CD4-positive, alpha-beta T cell treated with Interleukin-6 for 4 hours (primary cell): Measurements from ENCODE around the gene ANKLE2.
"Not testable (repeated sequence)": the region's sequence is repeated elsewhere in the genome, so short reads cannot be mapped to it uniquely, and the experiment has no call there.

ENCODE experiments used
- DNase-seq: peaks from one replicate; pipeline ENCODE4 v3.0.0-alpha.2; 2020; ENCODE audit warnings: mixed read lengths

ANKLE2 gene

DNA sequence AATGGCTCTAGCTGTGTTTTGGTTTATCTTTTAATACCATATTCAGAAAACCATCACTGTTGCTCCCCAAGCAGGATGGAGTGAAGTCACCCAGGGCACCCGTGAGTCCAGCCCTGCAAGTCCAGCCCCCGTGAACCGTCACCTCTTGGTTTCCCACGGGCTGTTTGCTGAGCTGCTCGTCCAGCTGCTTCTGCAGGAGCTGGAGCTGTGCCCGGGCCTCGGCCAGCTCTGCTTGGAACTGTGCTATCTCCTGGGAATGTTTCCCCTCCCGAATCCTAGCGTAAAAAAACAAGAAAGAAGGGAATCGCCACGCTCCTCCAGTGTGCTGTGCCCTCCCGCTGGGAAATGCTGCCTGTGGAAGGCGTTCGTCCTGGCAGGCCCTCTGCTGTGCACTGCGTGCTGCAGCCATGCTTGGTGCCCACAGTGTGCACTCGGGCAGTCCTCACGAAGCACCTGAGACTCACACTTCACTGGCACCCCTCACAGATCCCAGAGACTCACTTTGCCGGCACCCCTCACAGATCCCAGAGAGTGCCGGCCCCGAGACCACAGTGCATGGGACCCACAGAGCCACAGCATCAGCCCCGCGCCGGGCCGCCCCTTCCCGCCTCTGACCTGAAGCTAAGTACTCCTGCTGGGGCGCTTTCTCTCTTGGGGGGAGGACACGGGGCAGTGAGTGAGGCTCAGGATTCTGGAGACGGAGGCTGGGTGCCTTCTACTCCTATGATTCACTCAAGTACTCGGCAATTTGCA, 15.4 kb upstream of the ANKLE2 start:
- DNase-seq: no peak

DNA sequence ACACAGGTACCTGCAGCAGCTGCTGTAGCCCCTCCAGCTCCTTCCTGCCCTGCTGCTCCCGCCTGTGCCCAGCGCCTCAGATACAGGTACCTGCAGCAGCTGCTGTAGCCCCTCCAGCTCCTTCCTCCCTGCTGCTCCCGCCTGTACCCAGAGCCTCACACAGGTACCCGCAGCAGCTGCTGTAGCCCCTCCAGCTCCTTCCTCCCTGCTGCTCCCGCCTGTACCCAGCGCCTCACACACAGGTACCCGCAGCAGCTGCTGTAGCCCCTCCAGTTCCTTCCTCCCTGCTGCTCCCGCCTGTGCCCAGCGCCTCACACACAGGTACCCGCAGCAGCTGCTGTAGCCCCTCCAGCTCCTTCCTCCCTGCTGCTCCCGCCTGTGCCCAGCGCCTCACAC, 14.6 kb upstream of the ANKLE2 start:
- DNase-seq: not testable (repeated sequence)

DNA sequence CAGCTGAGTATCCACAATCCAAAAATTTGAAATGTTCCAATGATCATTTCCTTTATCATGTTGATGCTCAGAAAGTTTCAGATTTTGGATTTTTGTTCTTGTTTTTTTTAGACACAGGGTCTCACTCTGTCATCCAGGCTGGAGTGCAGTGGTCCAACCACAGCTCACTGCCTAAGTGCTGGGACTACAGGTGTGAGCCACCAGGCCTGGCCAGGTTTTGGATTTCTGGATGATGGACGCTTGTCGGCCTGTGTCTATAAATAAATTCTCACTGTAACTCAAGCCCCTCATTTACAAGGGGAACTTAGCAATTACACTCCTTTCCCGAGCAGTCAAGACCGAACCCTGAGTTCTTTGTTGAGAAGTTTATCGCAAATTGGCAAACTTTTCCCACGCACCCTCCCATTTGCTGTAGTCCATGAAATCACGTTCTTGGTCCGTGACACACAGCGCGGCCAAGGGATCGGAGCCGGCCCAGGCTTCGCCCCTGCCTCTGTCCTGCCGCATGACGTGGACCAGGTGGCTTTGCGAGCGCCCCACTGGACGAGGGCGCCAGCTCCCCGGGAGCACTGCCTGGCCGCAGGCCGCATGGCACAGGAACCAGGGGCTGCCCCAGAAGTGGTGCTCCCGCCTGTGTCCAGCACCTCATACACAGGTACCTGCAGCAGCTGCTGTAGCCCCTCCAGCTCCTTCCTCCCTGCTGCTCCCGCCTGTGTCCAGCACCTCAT, 14.0 kb upstream of the ANKLE2 start:
- DNase-seq: no peak

DNA sequence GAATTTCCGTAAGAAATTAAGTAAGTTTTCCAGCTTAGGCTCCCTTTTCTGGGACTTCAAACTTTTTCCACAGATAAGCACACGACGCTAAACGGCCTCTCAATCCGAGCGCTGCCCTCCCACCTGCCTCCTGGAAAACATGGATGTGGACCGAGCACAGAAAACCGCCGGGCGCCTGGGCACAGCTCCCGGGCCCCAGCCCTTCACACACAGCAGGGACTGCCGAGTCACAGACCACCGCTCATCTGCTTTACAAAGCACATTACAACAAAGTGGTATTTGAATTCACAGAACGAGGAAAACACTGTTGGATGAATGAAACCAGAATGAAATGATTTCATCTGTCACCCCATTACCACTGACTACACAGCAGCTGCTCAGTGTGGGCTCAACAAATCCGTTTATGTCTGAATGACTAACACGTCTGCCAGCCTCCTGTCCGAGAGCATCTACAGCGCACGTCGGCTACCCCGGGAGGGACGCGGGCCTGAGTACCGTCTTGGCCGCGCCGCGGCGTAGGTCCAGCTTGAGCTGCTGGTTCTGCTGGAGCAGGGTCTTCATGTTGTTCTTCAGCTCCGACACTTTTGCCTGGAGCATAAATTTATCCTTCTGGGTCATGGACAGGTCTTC, 13.1 kb upstream of the ANKLE2 start:
- DNase-seq: no peak

DNA sequence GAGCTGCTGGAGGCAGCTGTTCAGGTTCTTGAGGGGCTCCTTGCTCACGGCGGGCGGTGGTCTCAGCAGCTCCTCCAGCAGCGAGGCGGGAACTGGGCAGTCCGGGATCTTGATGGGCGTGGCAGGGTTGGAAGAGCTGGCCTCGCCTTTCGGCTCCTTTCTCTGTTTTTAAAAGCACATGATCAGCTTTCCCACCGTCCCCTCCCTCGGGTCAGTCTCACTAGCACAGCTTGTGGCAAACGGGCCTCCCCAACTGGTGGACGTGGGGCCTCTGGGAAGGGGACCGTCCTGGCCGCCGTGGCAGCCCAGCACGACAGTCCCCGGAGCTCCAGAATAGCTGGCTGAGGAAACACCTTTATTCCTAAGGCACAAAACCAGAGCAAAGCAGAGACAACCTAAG, 12.5 kb upstream of the ANKLE2 start:
- DNase-seq: no peak

DNA sequence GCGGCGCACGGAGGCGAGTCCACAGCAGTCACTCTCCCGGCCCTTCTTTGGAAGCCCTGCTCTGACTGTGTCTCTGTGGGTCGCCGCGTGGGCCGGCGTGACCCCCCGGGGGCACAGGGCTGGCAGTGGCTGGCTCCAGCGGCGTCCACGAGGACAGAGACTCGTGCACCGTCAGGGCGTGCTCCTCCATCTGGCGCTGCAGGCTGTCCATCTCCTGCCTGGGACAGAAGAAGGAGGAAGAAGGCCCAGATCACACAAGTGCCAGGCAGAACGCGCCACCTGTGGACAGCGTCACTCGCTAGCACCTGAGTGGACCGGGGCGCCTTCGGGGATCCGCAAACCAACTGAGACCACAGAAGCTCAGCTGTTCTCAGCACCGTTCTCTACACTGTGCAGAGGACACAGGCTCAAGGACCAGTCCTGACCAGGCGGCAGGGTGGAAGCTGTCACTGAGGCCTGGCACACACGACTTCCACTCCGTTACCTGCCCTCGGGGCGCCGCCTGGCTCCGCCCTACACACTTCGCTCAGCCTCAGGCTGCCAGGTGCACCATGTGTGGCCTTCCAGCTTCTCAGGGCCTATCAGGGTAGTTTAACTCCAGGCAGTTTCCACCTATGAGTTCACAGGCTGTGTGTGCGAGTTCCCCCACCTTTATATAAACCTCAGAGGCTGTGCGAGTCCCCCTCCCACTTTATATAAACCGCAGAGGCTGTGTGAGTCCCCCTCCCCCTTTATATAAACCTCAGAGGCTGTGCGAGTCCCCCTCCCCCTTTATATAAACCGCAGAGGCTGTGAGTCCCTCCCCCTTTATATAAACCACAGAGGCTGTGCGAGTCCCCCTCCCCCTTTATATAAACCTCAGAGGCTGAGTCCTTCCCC, 11.7 kb upstream of the ANKLE2 start:
- DNase-seq: peak; percentile 65

DNA sequence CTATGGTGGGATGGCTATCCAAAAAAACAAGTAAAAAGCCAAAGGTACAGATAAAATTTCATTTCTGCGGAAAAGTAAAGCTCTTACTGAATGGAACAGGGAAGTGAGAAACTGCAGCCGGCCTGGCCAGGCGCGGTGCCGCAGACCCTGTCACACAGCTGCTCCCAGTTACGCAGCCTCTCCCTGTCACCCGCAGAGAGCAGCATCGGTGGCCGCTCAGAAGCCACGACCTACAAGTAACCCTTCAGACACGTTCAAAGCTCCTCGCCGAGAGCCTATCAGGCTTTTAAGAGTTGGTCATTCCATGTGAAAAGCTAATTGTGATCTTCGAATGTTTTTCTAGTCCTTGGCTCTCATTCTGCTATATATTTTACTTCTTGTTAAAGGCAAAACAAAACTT, 11.0 kb upstream of the ANKLE2 start:
- DNase-seq: no peak

DNA sequence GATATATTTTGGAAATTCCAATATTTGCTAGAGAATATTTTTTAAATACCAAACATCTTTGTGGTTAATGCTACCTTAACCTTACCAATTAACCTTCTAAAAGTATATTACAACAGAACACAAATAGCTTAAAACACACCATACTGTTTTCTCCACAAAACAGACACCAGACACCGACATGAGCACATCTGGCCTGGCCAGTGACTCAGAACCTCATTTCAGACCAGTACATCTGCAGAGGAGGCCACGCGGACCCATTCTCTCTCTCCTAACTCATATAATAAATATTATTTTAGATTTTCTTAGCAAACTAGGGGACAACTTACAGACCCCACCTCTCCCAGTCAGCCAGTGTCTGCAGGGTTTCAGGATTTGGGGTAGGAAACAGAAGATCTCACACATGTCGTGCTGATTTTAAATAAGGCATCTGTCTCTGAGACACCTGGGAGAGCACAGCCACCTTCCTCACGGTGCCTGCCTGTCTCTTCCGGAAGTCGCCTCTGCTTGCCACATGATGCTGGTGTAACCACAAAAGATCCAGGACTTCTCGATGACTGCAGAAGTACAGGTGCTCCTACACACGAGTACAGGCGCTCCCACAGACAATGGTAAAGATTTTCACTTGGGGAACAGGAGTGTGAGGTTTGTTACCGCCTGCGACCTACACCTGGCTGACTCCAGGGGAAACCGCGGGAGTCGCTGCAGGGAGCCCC, 9.7 kb upstream of the ANKLE2 start:
- peak; percentile 76 for DNase-seq

DNA sequence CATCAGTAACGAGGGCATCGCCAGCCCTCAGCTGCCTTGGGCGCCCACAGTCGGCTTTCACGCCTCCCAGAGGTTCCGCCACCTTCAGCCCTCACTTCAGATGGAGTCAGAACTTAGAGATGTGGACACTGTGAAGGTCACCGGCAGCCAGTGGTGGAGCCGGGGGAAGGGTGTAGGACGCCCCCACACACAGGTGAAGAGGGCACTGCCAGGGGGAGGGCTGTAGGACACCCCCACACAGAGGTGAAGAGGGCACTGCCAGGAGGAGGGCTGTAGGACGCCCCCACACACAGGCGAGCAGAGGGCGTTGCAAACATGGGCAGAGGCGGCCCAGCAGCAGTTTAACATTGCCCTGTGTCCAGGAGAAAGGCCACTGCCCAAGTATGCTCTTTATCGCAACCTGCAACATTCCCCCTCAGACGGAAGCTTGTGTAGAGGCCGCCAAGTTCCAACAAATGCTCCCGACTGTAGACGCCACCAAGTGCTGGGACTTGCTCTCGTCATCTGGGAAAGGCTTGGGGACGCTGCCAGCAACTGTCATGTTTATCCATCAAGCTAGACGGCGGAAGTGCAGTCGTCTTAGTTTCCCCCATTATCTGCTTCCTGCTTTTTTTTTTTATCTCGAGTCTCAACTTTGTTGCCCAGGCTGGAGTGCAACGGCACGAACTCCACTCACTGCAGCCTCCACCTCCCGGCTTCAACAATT, 4.9 kb upstream of the ANKLE2 start:
- DNase-seq: no peak

DNA sequence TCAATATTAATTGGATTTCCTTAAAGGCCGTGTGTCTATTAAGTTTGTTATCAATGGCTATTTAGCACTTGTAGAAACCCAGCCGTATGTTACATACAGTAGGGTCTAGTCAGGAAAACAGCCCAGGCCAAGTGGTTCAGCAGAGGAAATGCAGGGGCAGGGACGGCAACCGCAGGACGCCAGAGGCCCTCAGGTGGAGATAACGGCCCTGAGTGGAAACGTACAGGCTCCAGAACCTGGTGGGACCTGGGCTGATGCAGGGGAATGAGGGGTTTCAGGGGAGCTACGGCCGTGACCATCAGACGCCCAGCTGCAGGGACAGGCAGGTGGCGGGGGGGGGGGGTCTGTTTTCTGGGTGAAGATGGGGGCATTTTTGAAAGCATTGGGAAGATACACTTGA, 3.7 kb upstream of the ANKLE2 start:
- DNase-seq: no peak

DNA sequence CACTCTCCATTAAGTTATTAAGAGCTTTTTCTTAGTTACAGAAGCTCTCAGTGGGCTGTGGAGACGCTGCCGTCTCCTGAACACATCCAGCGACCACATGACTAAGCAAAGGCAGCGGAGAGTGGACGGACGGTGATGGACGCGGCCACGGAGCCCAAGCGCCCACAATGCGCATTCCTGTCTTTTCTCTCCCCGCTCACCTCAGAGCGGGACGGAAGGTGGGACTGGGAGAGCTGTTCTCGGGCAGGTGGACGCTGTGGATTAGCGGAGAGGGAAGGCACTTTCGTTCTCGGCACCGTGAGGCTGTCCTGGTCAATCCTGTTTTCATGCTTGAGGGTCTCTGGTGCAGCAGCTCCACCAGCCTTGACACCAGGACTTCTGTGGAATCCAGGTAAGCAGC, 2.6 kb upstream of the ANKLE2 start:
- DNase-seq: no peak

DNA sequence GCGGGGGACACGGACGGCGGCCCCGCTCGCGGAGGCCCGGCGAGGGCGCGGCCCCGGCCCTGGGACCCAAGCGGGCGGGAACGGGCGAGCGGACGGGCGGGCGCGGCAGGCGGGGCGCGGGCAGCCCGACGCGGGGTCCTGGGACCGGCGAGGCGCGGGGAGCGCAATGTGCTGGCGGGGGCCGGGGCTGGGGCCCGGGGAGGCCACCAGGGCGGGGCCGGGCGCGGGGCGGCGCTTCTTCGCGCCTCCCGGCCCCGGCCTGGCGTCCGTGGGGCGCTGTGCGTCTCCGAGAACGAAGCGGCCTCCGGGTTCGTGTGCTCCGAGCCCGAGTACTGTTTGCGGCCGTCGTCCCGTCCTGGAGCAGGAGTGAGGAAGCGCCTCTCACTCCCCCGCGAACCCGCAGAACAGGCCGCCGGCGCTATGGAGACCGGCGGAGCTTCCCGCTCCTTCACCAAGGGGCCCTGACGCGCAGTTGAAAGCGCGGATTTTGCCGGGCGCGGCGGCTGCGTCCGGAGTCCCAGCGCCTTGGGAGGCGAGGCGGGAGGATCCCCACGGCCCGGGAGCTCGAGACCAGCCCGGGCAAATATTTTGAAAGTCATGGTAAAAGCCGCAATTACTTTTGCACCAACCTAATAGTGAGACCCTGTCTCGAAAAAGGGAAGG, 420 bp upstream of the ANKLE2 start:
- DNase-seq: peak; percentile 91

DNA sequence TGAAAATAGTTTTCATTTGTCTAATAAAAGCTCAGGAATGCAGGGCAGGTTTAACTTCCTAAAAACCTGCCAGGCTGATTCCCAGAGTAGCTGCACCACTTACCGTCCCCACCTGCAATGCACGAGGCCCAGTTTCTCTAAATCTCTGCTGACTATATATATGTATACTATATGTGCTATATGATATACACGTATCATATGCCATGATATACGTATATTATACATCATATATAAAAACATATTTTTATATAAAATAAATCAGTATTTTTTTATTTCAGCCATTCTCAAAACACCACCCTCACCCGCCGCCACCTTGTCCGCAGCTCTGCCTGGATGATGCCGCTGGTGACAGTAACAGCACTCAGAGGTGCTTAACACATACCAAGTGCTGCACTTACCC, 2.3 kb downstream of the ANKLE2 start:
- no peak for DNase-seq

DNA sequence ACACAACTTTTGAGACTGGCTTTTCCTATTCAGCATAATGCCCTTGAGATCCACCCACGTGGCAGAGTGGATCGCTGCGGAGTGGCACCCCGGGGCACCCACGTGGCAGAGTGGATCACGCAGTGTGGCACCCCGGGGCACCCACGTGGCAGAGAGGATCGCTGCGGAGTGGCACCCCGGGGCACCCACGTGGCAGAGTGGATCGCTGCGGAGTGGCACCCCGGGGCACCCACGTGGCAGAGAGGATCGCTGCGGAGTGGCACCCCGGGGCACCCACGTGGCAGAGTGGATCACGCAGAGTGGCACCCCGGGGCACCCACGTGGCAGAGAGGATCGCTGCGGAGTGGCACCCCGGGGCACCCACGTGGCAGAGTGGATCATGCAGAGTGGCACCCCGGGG, 2.8 kb downstream of the ANKLE2 start:
- not testable (repeated sequence) for DNase-seq

DNA sequence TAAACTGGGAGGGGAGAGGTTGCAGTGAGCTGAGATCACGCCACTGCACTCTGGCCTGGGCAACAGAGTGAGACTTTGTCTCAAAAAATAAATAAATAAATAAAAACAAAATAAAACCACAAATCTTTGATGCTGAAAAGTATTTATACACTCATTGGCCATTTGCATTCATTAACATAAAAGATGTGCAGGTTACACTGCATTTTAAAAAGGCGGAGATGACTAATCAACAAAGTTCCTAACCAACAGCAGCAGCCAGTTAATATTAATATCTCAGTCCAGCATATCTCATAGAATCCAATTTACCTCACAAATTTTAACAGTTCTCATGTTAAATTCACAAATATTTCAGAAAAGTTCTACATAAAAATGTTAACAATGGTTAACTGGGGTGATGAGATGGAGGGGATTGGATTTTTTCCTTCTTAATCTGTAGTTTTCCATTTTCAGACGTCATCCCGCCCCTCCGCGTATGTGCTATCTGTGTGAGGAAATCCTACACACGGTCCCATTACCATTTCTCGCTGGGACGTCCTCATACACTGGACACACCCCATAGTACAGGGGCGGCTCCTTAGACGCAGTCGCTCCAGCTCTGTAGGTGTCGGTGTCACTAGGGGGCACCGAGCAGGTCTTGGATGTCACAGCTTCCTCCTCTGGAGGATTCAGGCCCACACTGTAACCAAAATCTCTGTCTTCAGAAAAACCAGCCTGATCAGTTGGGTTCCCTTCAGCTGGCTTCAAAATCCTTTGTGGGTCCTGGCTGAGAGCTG, 7.3 kb downstream of the ANKLE2 start:
- DNase-seq: no peak

DNA sequence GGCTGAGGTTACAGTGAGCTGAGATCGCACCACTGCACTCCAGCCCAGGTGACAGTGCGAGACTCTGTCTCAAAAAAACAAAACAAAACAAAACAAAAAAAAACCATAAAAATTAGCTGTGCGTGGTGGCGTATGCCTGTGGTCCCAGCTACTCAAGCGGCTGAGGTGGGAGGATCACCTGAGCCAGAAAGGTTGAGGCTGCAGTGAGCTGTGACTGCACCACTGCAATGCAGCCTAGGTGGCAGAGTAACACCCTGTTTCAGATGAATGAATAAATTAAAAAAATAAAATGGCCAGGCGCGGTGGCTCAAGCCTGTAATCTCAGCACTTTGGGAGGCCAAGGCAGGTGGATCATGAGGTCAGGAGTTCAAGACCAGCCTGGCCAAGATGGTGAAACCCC, 8.0 kb downstream of the ANKLE2 start:
- DNase-seq: not testable (repeated sequence)

DNA sequence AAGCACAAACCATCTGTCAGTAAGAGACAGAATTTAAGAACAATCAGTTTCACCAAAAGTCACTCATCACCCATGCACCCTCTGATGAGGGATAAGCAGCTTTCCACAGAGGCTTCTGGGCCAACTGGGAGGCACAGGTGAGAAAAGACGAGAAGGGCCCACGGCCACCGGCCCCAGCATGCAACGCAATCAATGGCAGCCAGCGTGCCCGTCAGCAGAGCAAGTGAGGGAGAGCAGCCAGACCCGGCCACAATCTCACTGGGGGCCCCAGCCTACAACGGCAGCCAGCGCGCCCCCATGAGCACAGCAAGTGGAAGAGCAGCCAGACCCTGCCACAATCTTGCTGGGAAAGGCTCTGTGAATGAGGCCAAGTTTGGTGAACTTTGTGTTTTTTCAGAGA, 13.3 kb downstream of the ANKLE2 start:
- no peak for DNase-seq

DNA sequence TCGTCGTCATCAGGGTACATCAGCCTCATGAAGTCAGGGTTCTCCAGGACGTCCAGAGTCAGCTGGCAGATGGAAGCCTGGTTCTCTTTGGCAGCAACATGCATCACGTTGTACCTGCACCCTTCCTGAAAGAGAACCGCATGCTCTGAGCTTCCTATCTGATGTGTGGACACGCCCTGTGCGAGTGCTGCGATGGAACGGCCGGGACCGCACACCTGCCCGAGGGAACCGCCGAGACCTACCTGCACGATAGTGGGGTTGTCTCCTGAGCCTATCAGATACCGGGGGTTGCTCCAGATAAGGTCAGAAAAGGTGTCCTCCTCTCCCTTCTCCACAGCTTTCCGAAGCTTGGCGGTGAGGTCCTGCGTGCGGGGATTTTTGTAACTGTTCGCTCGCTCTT, 13.7 kb downstream of the ANKLE2 start:
- no peak for DNase-seq

DNA sequence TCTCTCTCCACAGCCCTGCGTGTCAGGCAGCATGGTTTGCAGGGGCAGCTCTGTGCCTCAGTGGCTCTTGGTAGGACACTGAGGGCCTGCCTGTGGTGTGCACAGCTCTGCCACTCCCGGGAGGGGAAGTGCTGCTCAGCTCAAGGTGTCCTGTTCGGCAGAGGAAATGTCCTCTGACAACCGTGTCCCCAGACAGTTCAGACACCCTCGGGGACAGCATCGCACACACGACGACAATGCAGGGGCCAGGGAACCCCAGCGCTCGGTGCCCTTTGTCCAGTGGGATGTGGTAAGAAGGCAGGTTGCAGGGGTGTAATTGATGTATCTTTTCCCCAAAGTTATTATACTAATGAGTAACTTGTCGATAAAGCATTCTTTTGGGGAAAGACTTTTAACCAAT, 14.2 kb downstream of the ANKLE2 start:
- DNase-seq: no peak

DNA sequence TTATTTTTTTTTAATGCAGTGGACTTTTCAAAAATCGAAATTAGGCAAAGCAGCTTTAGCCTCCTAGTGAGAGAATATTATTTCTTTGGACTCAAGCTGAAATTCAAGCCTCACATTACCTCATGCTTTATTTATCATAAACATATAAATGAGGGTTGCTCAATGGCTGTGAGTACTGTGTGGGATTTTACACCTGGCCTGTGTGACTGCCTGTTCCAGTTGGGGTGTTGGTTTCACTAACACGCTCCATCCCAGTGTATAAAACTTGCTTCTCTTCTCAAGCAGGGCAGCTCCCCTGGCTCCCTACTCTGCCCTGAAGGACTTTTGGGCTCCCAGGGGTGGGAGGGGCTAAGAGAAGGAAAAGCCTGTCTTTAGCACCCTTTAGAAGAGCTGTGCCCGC, 15.0 kb downstream of the ANKLE2 start:
- no peak for DNase-seq
